NT2/D1 (cell line): ENCODE measurements around the gene CRHBP.

Source experiments
- YY1 ChIP-seq: IDR thresholded peaks from 2 replicates; pipeline ENCODE4 v1.6.1; 2011; ENCODE audit not compliant: insufficient read length, insufficient read depth
- ZNF274 ChIP-seq: IDR thresholded peaks from 2 replicates; pipeline ENCODE4 v1.6.1; 2011; ENCODE audit warnings: mild to moderate bottlenecking, low read depth, low read length

DNA sequence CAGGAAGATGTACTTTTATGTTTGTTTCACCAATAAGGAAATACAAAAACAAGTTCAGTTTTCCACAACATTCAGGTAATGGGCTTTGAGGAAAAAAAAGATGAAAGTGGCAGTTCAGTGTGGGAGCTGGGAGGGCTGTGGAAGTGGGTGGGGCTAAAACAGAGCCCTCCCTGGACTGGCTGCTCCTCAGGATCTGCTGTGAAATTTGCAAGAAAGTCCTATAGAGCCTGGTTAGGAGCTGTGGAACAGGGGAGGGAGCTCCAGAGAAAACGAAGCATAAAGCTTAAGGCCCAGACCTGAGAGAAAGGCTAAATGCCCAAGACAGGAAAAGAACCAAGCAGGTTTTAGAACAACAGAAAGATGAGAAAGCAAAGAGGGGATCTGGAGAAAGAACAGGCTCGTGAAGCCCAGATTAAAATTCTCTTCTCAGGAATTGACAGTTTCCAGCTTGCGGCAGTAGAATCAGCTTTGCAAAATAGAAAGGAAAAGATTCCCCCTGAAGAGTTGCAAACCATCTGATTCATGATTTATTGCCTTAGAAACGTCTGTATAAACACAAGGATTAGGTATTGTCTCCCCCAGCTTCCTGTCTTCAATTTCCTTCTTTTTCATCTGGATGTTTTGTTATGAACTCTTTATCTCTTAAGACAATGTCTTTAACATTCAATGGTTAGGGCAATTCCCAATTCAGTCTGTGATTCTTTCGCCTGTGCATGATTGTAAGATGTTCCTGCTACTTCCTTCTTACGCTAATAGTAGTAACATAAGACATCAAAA lies 26.3 kb upstream of the CRHBP start:
- TF ChIP-seq YY1 = no peak
- TF ChIP-seq ZNF274 = no peak
